Measurements from ENCODE around the gene CAMK2N1. TPM values are rescaled to one million over a fixed set of nuclear protein-coding genes. Genes with fewer than 3 reads are reported as not detected.

CAMK2N1 gene
- polyA plus RNA-seq, 1 donor (not counting 4 experiments of a cell fraction or from before 2014, with no cell fraction given): 46.0 TPM

GRCh38 chr1:20454004-20454403 lies 32.0 kb downstream of the CAMK2N1 start:
- Histone ChIP-seq H3K79me2 (ENCODE audit: control insufficient read depth, insufficient read depth, low read length) (no peaks in the 10 kb centered on the region), H3K9me1 (ENCODE audit: control insufficient read depth, extremely low read depth, insufficient read depth, low read length) (no peaks in the 10 kb centered on the region), H3K4me3 (ENCODE audit: control insufficient read depth in 2 of 3, extremely low read depth in 1 of 3, insufficient read depth in 2 of 3, low read depth in 1 of 3, low read length in 3 of 3) (no peak overlapping the region), H4K20me1 (ENCODE audit: control insufficient read depth, extremely low read depth, insufficient read depth, low read length) (no peaks in the 10 kb centered on the region), H3K27me3 (ENCODE audit: control insufficient read depth, extremely low read depth, insufficient read depth, low read length) (peaks cover 14% of the 10 kb centered on the region), H3K4me2 (ENCODE audit: control insufficient read depth, extremely low read depth, insufficient read depth, low read depth, low read length) (no peak overlapping the region), H3K36me3 (ENCODE audit: control insufficient read depth in 2 of 2, extremely low read depth in 1 of 2, insufficient read depth in 2 of 2, low read length in 2 of 2) (no peaks in the 10 kb centered on the region), H3K9me3 (ENCODE audit: control insufficient read depth, low read depth, low read length) (no peaks in the 10 kb centered on the region), H3K27ac (ENCODE audit: control insufficient read depth, insufficient read depth, low read length) (no peak overlapping the region), H2AFZ (ENCODE audit: control insufficient read depth, low read length) (no peak overlapping the region), H3K9ac (ENCODE audit: control insufficient read depth, extremely low read depth, insufficient read depth, low read length) (no peak overlapping the region), H3K4me1 (ENCODE audit: control insufficient read depth, extremely low read depth, insufficient read depth, low read length) (no peaks in the 10 kb centered on the region)
- FAIRE-seq: no peak
- no peak for TF ChIP-seq EZH2 (IDR thresholded peaks at IDR 0.05; ENCODE audit: low read length)
- no peak for TF ChIP-seq CTCF (optimal IDR thresholded peaks at IDR 0.05 in 1 of 3, IDR thresholded peaks at IDR 0.05 in 1 of 3, conservative IDR thresholded peaks at IDR 0.05 in 1 of 3; ENCODE audit: extremely low read depth in 1 of 3, insufficient read depth in 2 of 3, low read length in 3 of 3)
- no peak for DNase-seq (ENCODE audit: low read depth, low spot score)
- dilution Hi-C loops (cut with MboI; ENCODE audit: extremely low pct_ligation_motif_present, low sequenced_read_pairs): no loop called here

GRCh38 chr1:20449735-20450311 lies 36.2 kb downstream of the CAMK2N1 start:
- Histone ChIP-seq H3K36me3 (ENCODE audit: control insufficient read depth in 2 of 2, extremely low read depth in 1 of 2, insufficient read depth in 2 of 2, low read length in 2 of 2) (no peaks in the 10 kb centered on the region), H3K4me2 (ENCODE audit: control insufficient read depth, extremely low read depth, insufficient read depth, low read depth, low read length) (no peak overlapping the region), H3K4me3 (ENCODE audit: control insufficient read depth in 2 of 3, extremely low read depth in 1 of 3, insufficient read depth in 2 of 3, low read depth in 1 of 3, low read length in 3 of 3) (no peak overlapping the region), H3K4me1 (ENCODE audit: control insufficient read depth, extremely low read depth, insufficient read depth, low read length) (no peaks in the 10 kb centered on the region), H3K9me1 (ENCODE audit: control insufficient read depth, extremely low read depth, insufficient read depth, low read length) (no peaks in the 10 kb centered on the region), H4K20me1 (ENCODE audit: control insufficient read depth, extremely low read depth, insufficient read depth, low read length) (no peaks in the 10 kb centered on the region), H3K9me3 (ENCODE audit: control insufficient read depth, low read depth, low read length) (no peaks in the 10 kb centered on the region), H2AFZ (ENCODE audit: control insufficient read depth, low read length) (no peak overlapping the region), H3K27ac (ENCODE audit: control insufficient read depth, insufficient read depth, low read length) (no peak overlapping the region), H3K79me2 (ENCODE audit: control insufficient read depth, insufficient read depth, low read length) (no peaks in the 10 kb centered on the region), H3K9ac (ENCODE audit: control insufficient read depth, extremely low read depth, insufficient read depth, low read length) (no peak overlapping the region), H3K27me3 (ENCODE audit: control insufficient read depth, extremely low read depth, insufficient read depth, low read length) (peaks cover 11% of the 10 kb centered on the region)
- no peak for DNase-seq (ENCODE audit: low read depth, low spot score)
- TF ChIP-seq CTCF (optimal IDR thresholded peaks at IDR 0.05 in 1 of 3, IDR thresholded peaks at IDR 0.05 in 1 of 3, conservative IDR thresholded peaks at IDR 0.05 in 1 of 3; ENCODE audit: extremely low read depth in 1 of 3, insufficient read depth in 2 of 3, low read length in 3 of 3) (no peak), EZH2 (IDR thresholded peaks at IDR 0.05; ENCODE audit: low read length) (no peak)
- dilution Hi-C loops (cut with MboI; ENCODE audit: extremely low pct_ligation_motif_present, low sequenced_read_pairs): no loop called here
- no peak for FAIRE-seq
